IMR-90 (cell line): ENCODE results near the gene CATSPER1. TPM values are rescaled to one million over a fixed set of nuclear protein-coding genes. Genes with fewer than 3 reads are reported as not detected.

Source experiments
- ATAC-seq: fragments of 200-7000 bp; cut with Tn5 transposase; 2 replicates; pipeline ENCODE4 v1.9.1; 2020; ENCODE audit warnings: low read depth, mild to moderate bottlenecking, moderate library complexity
- BruUV-seq: library from RNA; stranded (reverse); fragments of 400-500 nt; replicated peaks from 2 replicates; lab custom pipeline; 2021; lab: Mats Ljungman, UMichigan
- CTCF ChIA-PET: fragments of 300-600 bp; formaldehyde crosslinking; extraction: SDS; loops from one replicate; lab custom pipeline; 2021; ENCODE audit warnings: antibody characterized with exemption; lab: Yijun Ruan, JAX
- POLR2A ChIA-PET: fragments of 300-600 bp; sonication (Branson Sonifier 250); formaldehyde crosslinking; loops from one replicate; lab custom pipeline; 2022; ENCODE audit warnings: antibody characterized with exemption; ENCODE audit not compliant: unreplicated experiment; lab: Charles Lee
- DNase-seq: peaks from one replicate; pipeline ENCODE4 v3.0.0; 2013
- H2AFZ ChIP-seq: replicated peaks from 2 replicates; pipeline ENCODE3; 2013; ENCODE audit warnings: low read length, mild to moderate bottlenecking; ENCODE audit not compliant: poor library complexity
- H2AK5ac ChIP-seq: 2 replicates; pipeline ENCODE4 v1.6.1; 2013; ENCODE audit warnings: low read depth, low read length, inconsistent platforms
- H2AK9ac ChIP-seq: replicated peaks from 2 replicates; pipeline ENCODE3; 2013; ENCODE audit warnings: mild to moderate bottlenecking, low read depth, low read length, moderate library complexity; ENCODE audit not compliant: poor library complexity
- H2BK120ac ChIP-seq: 2 replicates; pipeline ENCODE4 v1.6.1; 2013; ENCODE audit warnings: low read depth, low read length, inconsistent platforms
- H2BK15ac ChIP-seq: 3 replicates; pipeline ENCODE4 v1.6.1; 2013; ENCODE audit warnings: low read depth, low read length, inconsistent platforms
- H2BK20ac ChIP-seq: 2 replicates; pipeline ENCODE4 v1.6.1; 2013; ENCODE audit warnings: low read depth, mild to moderate bottlenecking, inconsistent platforms, low read length, moderate library complexity
- H2BK5ac ChIP-seq: 2 replicates; pipeline ENCODE4 v1.6.1; 2013; ENCODE audit warnings: mild to moderate bottlenecking, low read depth, low read length, inconsistent platforms; ENCODE audit not compliant: poor library complexity, severe bottlenecking
- H3K14ac ChIP-seq: replicated peaks from 2 replicates; pipeline ENCODE4 v1.6.1; 2013; ENCODE audit warnings: low read depth, low read length, inconsistent platforms
- H3K18ac ChIP-seq: 2 replicates; pipeline ENCODE4 v1.6.1; 2013; ENCODE audit warnings: low read depth, low read length, control low read depth
- H3K23ac ChIP-seq: 2 replicates; pipeline ENCODE4 v1.6.1; 2013; ENCODE audit warnings: low read depth, low read length, inconsistent platforms
- H3K27ac ChIP-seq: 2 replicates; pipeline ENCODE4 v1.5.1; 2013; ENCODE audit warnings: mild to moderate bottlenecking, control low read depth, low read length; ENCODE audit not compliant: insufficient read depth
- H3K27me3 ChIP-seq: 2 replicates; pipeline ENCODE4 v1.6.1; 2013; ENCODE audit warnings: low read length; ENCODE audit not compliant: control insufficient read depth, insufficient read depth
- H3K36me3 ChIP-seq: 2 replicates; pipeline ENCODE4 v1.6.1; 2013; ENCODE audit warnings: low read length, mixed read lengths; ENCODE audit not compliant: control insufficient read depth, insufficient read depth
- H3K4ac ChIP-seq: 2 replicates; pipeline ENCODE4 v1.6.1; 2013; ENCODE audit warnings: low read depth, low read length, inconsistent platforms
- H3K4me1 ChIP-seq: 2 replicates; pipeline ENCODE4 v1.6.1; 2013; ENCODE audit warnings: low read length, mixed read lengths; ENCODE audit not compliant: control insufficient read depth, insufficient read depth
- H3K4me2 ChIP-seq: 2 replicates; pipeline ENCODE4 v1.6.1; 2013; ENCODE audit warnings: low read depth, mild to moderate bottlenecking, control low read depth, low read length, moderate library complexity
- H3K4me3 ChIP-seq: 2 replicates; pipeline ENCODE4 v1.5.1; 2013; ENCODE audit warnings: low read depth, mild to moderate bottlenecking, control low read depth, low read length, moderate library complexity; ENCODE audit not compliant: insufficient read depth
- H3K56ac ChIP-seq: 2 replicates; pipeline ENCODE4 v1.6.1; 2013; ENCODE audit warnings: low read length, inconsistent platforms; ENCODE audit not compliant: insufficient read depth; ENCODE audit errors: extremely low read depth
- H3K79me1 ChIP-seq, 2 experiments: 2 replicates each; pipeline ENCODE4 v1.6.1; 2013; ENCODE audit warnings: low read length in 2 of 2, inconsistent platforms in 1 of 2, low read depth in 1 of 2
- H3K9ac ChIP-seq: 2 replicates; pipeline ENCODE4 v1.6.1; 2013; ENCODE audit warnings: low read depth, low read length, control low read depth
- H3K9me1 ChIP-seq: 2 replicates; pipeline ENCODE4 v1.6.1; 2013; ENCODE audit warnings: low read length, inconsistent platforms; ENCODE audit not compliant: insufficient read depth
- H3K9me3 ChIP-seq: 2 replicates; pipeline ENCODE4 v1.6.1; 2013; ENCODE audit warnings: low read length; ENCODE audit not compliant: control insufficient read depth, insufficient read depth
- H4K20me1 ChIP-seq: 2 replicates; pipeline ENCODE4 v1.6.1; 2013; ENCODE audit warnings: low read length, inconsistent platforms; ENCODE audit not compliant: insufficient read depth
- H4K5ac ChIP-seq: 2 replicates; pipeline ENCODE4 v1.6.1; 2013; ENCODE audit warnings: mild to moderate bottlenecking, low read depth, low read length, control low read depth
- H4K8ac ChIP-seq, 2 experiments: 2 replicates each; pipeline ENCODE4 v1.6.1; 2013; ENCODE audit warnings: low read depth in 2 of 2, low read length in 2 of 2, control low read depth in 1 of 2, inconsistent platforms in 1 of 2
- H4K91ac ChIP-seq: 2 replicates; pipeline ENCODE4 v1.6.1; 2013; ENCODE audit warnings: low read depth, low read length, inconsistent platforms; ENCODE audit not compliant: insufficient read depth
- MAZ ChIP-seq: IDR thresholded peaks from 2 replicates; pipeline ENCODE4 v1.6.1; 2012; ENCODE audit warnings: low read depth, mild to moderate bottlenecking, low read length, improper control_type of control experiment, moderate library complexity, borderline replicate concordance
- MXI1 ChIP-seq: IDR thresholded peaks from 2 replicates; pipeline ENCODE4 v1.6.1; 2012; ENCODE audit warnings: low read depth, mild to moderate bottlenecking, low read length, moderate library complexity, borderline replicate concordance
- RAD21 ChIP-seq: IDR thresholded peaks from 2 replicates; pipeline ENCODE4 v1.6.1; 2012; ENCODE audit warnings: low read length, improper control_type of control experiment
- RFX5 ChIP-seq: IDR thresholded peaks from 2 replicates; pipeline ENCODE4 v1.8.0; 2012; ENCODE audit warnings: low read depth, mild to moderate bottlenecking, low read length, moderate library complexity
- SMC3 ChIP-seq: fragments of 150-350 bp; IDR thresholded peaks from 2 replicates; pipeline ENCODE4 v1.6.1; 2016; ENCODE audit warnings: low read depth, mild to moderate bottlenecking, antibody characterized with exemption, low read length, moderate library complexity
- WGBS, 2 experiments: methylation state at CpG; one replicate each; pipeline versions ENCODE4 v1.1.5 to v1.1.7; 2013; ENCODE audit warnings: missing lambda C conversion rate in 2 of 2; ENCODE audit not compliant: insufficient read length in 1 of 2; ENCODE audit errors: extremely low coverage in 2 of 2; 5-methylcytosine and 5-hydroxymethylcytosine counted together
- dilution Hi-C: fragments of 300-500 bp; cut with HindIII; formaldehyde crosslinking; loops from one replicate; pipeline ENCODE4 v1.14.3; 2018; ENCODE audit warnings: low sequenced_read_pairs; ENCODE audit not compliant: unreplicated experiment
- in situ Hi-C: fragments of 300-500 bp; cut with MboI; formaldehyde crosslinking; loops from 3 replicates; pipeline ENCODE4 v1.14.3; 2019; ENCODE audit warnings: low sequenced_read_pairs, inconsistent platforms, mixed read lengths
- intact Hi-C: fragments of 100-400 bp; cut with micrococcal nuclease; formaldehyde crosslinking; loops from 2 replicates; pipeline ENCODE4 v1.10.0; 2022
- polyA plus RNA-seq, 3 experiments: library from polyadenylated mRNA; depleted of rRNA; stranded (reverse); fragments of >200 nt; gene quantifications; 2 replicates each; pipeline ENCODE4 v1.2.3, GENCODE V29; 2012; ENCODE audit warnings: low replicate concordance in 1 of 3
- total RNA-seq: library from RNA; depleted of rRNA; stranded (reverse); fragments of >200 nt; gene quantifications from 2 replicates; pipeline ENCODE4 v1.2.3, GENCODE V29; 2012
- TF ChIP-seq, protein P1 (sequence below): fragments of 150-350 bp; IDR thresholded peaks from 2 replicates; pipeline ENCODE4 v1.6.1; 2017; ENCODE audit warnings: mild to moderate bottlenecking, antibody characterized with exemption, low read length, low read depth
- TF ChIP-seq, protein P2 (sequence below): conservative IDR thresholded peaks from 2 replicates; pipeline ENCODE4 v1.5.1; 2012; ENCODE audit warnings: mild to moderate bottlenecking, low read depth, low read length, improper control_type of control experiment

The CATSPER1 gene
- total and polyA plus RNA-seq, 2 of the 4 experiments (the other 2 are of a cell fraction): 0.18 to 0.91 TPM

DNA sequence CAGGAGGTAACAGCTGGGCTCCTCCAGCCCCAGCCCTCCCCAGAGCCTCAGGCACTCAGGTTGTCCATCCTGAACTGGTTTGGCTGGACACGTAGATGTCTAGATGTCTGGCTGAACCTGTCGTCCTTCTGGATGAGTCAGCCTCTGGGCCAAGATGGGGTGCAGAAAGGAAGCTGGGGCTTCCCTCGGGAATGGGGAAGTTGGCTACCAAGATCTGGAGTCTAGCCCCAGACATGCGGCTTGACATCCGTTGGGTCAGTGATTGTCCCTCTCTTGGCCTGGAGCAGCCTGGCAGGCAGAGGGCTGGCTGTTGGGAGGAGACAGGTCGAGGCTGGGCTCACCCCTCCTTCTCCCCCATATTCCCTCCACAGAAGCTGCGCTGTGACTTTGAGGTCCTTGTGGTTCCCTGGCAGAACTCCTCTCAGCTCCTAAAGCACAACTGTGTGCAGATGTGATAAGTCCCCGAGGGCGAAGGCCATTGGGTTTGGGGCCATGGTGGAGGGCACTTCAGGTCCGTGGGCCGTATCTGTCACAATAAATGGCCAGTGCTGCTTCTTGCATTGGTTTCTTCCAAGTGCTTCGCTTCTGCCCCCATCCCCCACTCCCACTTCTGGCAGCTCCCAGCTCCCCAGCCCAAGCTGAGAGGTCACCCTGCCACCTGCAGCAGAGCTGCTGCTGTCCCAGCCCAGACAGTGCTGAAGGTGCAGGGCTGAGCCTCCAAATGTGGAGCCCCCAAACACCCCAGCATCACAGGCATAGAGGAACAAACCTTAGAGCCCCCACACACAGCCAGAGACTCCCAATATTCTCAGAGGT, 13.1 kb downstream of the CATSPER1 start:
- Histone ChIP-seq H2AK5ac (no peak overlapping the region), H3K9me3 (no peaks in the 10 kb centered on the region), H3K79me1 (no peaks in the 10 kb centered on the region), H3K36me3 (no peaks in the 10 kb centered on the region), H2BK20ac (no peak overlapping the region), H3K4ac (no peak overlapping the region; the same call in 1 of the 2 replicates), H2BK120ac (peak overlapping the region; percentile 13; the same call in 1 of the 2 replicates), H2AFZ (peak overlapping the region; percentile 58), H2AK9ac (peak overlapping the region; percentile 55), H3K56ac (no peak overlapping the region), H3K9ac (no peak overlapping the region), H3K27ac (no peak overlapping the region), H3K23ac (no peak overlapping the region), H3K4me3 (no peak overlapping the region), H2BK5ac (no peak overlapping the region), H3K18ac (no peak overlapping the region), H3K14ac (no peak overlapping the region), H4K91ac (no peak overlapping the region), H3K27me3 (peaks cover 13% of the 10 kb centered on the region), H3K4me1 (peaks cover 9% of the 10 kb centered on the region), H2BK15ac (0 out of 3 replicates have a peak overlapping the region, but pooled peaks have one; percentile 27), H3K9me1 (peaks cover 23% of the 10 kb centered on the region), H4K8ac (no peak overlapping the region), H4K5ac (no peak overlapping the region), H3K4me2 (no peak overlapping the region), H4K20me1 (no peaks in the 10 kb centered on the region; the same call in 1 of the 2 replicates)
- dilution Hi-C loops (no loop called here), intact Hi-C loops (no loop called here), in situ Hi-C loops (no loop called here)
- DNase-seq (no peak), ATAC-seq (no peak)
- POLR2A ChIA-PET: interaction anchor here (0.5 kb wide), 1 partner anchor 118 kb away, joined by 5 read pairs; no protein-coding TSS in a partner anchor
- BruUV-seq: no TSS peak
- 71% methylated on average over 7 of the region's 12 CpGs; no CpG with 5 or more reads in 1 of the 2 experiments for WGBS, 2 experiments
- CTCF ChIA-PET: no interaction called here
- TF ChIP-seq RAD21: no peak
- no peak for TF ChIP-seq RFX5
- TF ChIP-seq SMC3: no peak
- TF ChIP-seq MXI1: no peak
- TF ChIP-seq, protein P1, sequence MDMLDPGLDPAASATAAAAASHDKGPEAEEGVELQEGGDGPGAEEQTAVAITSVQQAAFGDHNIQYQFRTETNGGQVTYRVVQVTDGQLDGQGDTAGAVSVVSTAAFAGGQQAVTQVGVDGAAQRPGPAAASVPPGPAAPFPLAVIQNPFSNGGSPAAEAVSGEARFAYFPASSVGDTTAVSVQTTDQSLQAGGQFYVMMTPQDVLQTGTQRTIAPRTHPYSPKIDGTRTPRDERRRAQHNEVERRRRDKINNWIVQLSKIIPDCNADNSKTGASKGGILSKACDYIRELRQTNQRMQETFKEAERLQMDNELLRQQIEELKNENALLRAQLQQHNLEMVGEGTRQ: no peak
- TF ChIP-seq, protein P2, sequence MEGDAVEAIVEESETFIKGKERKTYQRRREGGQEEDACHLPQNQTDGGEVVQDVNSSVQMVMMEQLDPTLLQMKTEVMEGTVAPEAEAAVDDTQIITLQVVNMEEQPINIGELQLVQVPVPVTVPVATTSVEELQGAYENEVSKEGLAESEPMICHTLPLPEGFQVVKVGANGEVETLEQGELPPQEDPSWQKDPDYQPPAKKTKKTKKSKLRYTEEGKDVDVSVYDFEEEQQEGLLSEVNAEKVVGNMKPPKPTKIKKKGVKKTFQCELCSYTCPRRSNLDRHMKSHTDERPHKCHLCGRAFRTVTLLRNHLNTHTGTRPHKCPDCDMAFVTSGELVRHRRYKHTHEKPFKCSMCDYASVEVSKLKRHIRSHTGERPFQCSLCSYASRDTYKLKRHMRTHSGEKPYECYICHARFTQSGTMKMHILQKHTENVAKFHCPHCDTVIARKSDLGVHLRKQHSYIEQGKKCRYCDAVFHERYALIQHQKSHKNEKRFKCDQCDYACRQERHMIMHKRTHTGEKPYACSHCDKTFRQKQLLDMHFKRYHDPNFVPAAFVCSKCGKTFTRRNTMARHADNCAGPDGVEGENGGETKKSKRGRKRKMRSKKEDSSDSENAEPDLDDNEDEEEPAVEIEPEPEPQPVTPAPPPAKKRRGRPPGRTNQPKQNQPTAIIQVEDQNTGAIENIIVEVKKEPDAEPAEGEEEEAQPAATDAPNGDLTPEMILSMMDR: no peak
- TF ChIP-seq MAZ: no peak
